K562 (cell line): Measurements from ENCODE around the gene A4GALT. TPM values are rescaled to one million over a fixed set of nuclear protein-coding genes. Genes with fewer than 3 reads are reported as not detected.

Experiments used
- CBX1 ChIP-seq: sonication (generic); IDR thresholded peaks from 2 replicates; pipeline ENCODE4 v1.6.1; 2016; ENCODE audit warnings: antibody characterized with exemption, low read depth, mild to moderate bottlenecking
- FOS ChIP-seq: IDR thresholded peaks from 3 replicates; pipeline ENCODE4 v1.6.1; 2011; ENCODE audit not compliant: insufficient read length; ENCODE audit errors: extremely low read depth
- GATA2 ChIP-seq: sonication (generic); formaldehyde crosslinking; IDR thresholded peaks from 2 replicates; pipeline ENCODE4 v1.4.0; 2020; ENCODE audit warnings: mild to moderate bottlenecking, missing genetic modification reagents
- JUN ChIP-seq, 2 experiments: sonication (generic) in 1 of 2; formaldehyde crosslinking in 1 of 2; IDR thresholded peaks; 2 replicates each; pipeline versions ENCODE4 v1.6.1 to v1.8.0; 2012 to 2022; ENCODE audit warnings: borderline replicate concordance in 2 of 2, mild to moderate bottlenecking in 2 of 2, improper control_type of control experiment in 1 of 2, low read depth in 1 of 2, low read length in 1 of 2, missing genetic modification reagents in 1 of 2
- JUND ChIP-seq, 2 experiments: IDR thresholded peaks; 2 replicates in 1 of 2; 3 replicates in 1 of 2; pipeline ENCODE4 v1.6.1; 2011; ENCODE audit warnings: borderline replicate concordance in 2 of 2, low read depth in 2 of 2, low read length in 2 of 2, improper control_type of control experiment in 1 of 2, missing biosample characterization in 1 of 2, missing genetic modification characterization in 1 of 2, missing genetic modification reagents in 1 of 2
- KDM2B ChIP-seq: fragments of 250-450 bp; sonication (Bioruptor Pico); IDR thresholded peaks from 2 replicates; pipeline ENCODE4 v1.8.0; 2021; ENCODE audit warnings: mild to moderate bottlenecking, moderate library complexity
- MBD2 ChIP-seq: sonication (generic); IDR thresholded peaks from 2 replicates; pipeline ENCODE4 v1.6.1; 2016; ENCODE audit warnings: low read depth, borderline replicate concordance
- NCOR1 ChIP-seq: fragments of 450-650 bp; IDR thresholded peaks from 2 replicates; pipeline ENCODE4 v1.6.1; 2016; ENCODE audit warnings: mild to moderate bottlenecking, moderate library complexity
- POLR2G ChIP-seq: fragments of 200-400 bp; formaldehyde crosslinking; IDR thresholded peaks from 2 replicates; pipeline ENCODE4 v1.6.1; 2017; ENCODE audit warnings: low read depth, mild to moderate bottlenecking, antibody characterized with exemption, low read length, moderate library complexity
- RCOR1 ChIP-seq, 2 experiments: IDR thresholded peaks; 2 replicates each; pipeline ENCODE4 v1.6.1; 2012; ENCODE audit warnings: low read depth in 2 of 2, low read length in 2 of 2, borderline replicate concordance in 1 of 2, improper control_type of control experiment in 1 of 2
- TBL1XR1 ChIP-seq, 2 experiments: IDR thresholded peaks; 2 replicates each; pipeline ENCODE4 v1.6.1; 2012; ENCODE audit warnings: improper control_type of control experiment in 2 of 2, low read length in 2 of 2, mild to moderate bottlenecking in 1 of 2
- TBP ChIP-seq: optimal IDR thresholded peaks from 2 replicates; pipeline ENCODE3; 2011; ENCODE audit warnings: low read depth, low read length, improper control_type of control experiment
- U2AF1 ChIP-seq: fragments of 200-400 bp; formaldehyde crosslinking; optimal IDR thresholded peaks from 2 replicates; pipeline ENCODE3; 2017; ENCODE audit warnings: mild to moderate bottlenecking, low read depth, low read length, moderate library complexity
- UBTF ChIP-seq, 2 experiments: IDR thresholded peaks; 2 replicates each; pipeline ENCODE4 v1.6.1; 2012; ENCODE audit warnings: improper control_type of control experiment in 2 of 2, low read depth in 2 of 2, low read length in 2 of 2, borderline replicate concordance in 1 of 2
- ZBED1 ChIP-seq: IDR thresholded peaks from 2 replicates; pipeline ENCODE4 v1.6.1; 2014
- ZBTB7A ChIP-seq: IDR thresholded peaks from 2 replicates; pipeline ENCODE4 v1.6.1; 2011; ENCODE audit warnings: low read depth, mild to moderate bottlenecking, low read length, moderate library complexity, borderline replicate concordance; ENCODE audit not compliant: control insufficient read depth
- ZBTB8A ChIP-seq: fragments of 450-650 bp; IDR thresholded peaks from 2 replicates; pipeline ENCODE4 v1.6.1; 2018; ENCODE audit warnings: mild to moderate bottlenecking, moderate library complexity; ENCODE audit not compliant: partially characterized antibody
- ZNF57 ChIP-seq: fragments of 450-650 bp; formaldehyde crosslinking; IDR thresholded peaks from 2 replicates; pipeline ENCODE4 v1.4.0; 2020; ENCODE audit warnings: mild to moderate bottlenecking, moderate library complexity
- ZNF740 ChIP-seq, 3 experiments: fragments of 200-800 bp in 1 of 3; sonication (Bioruptor generic) in 1 of 3; sonication (generic) in 1 of 3; formaldehyde crosslinking in 1 of 3; IDR thresholded peaks; 2 replicates each; pipeline versions ENCODE4 v1.6.1 to v1.8.0; 2016 to 2022; ENCODE audit warnings: mild to moderate bottlenecking in 2 of 3, missing compliant biosample characterization in 2 of 3, missing genetic modification characterization in 2 of 3, missing genetic modification reagents in 1 of 3
- polyA plus RNA-seq, 8 experiments: library from polyadenylated mRNA; depleted of rRNA in 4 of 8; stranded (reverse) in 5 of 8; unstranded in 3 of 8; fragments of >200 nt; fragmentation: Nextera tagmentation in 2 of 8; fragmentation: Illumina TruSeq in 1 of 8; extraction: Ambion mirVana in 2 of 8; extraction: Trizol in 1 of 8; gene quantifications; 2 replicates each; pipeline versions ENCODE4 v1.2.1 to v1.2.3, GENCODE V29; 2011 to 2014; ENCODE audit warnings: inconsistent platforms in 1 of 8, missing spikeins in 1 of 8
- total RNA-seq, 7 experiments: library from RNA; depleted of rRNA in 6 of 7; stranded (reverse); fragments of >200 nt in 6 of 7; fragmentation: Illumina TruSeq in 2 of 7; extraction: Trizol in 2 of 7; gene quantifications; 2 replicates each; pipeline versions ENCODE4 v1.2.1 to v1.2.3, GENCODE V29; 2011 to 2021; ENCODE audit warnings: low replicate concordance in 1 of 7
- TF ChIP-seq, protein P1 (sequence below): sonication (generic); formaldehyde crosslinking; IDR thresholded peaks from 2 replicates; pipeline ENCODE4 v1.9.0; 2022; ENCODE audit warnings: mild to moderate bottlenecking, missing genetic modification reagents
- TF ChIP-seq, protein P2 (sequence below): fragments of 250-450 bp; sonication (Bioruptor Pico); IDR thresholded peaks from 2 replicates; pipeline ENCODE4 v1.8.0; 2022; ENCODE audit warnings: inconsistent platforms, mild to moderate bottlenecking, moderate library complexity, borderline replicate concordance

A4GALT gene
- total and polyA plus RNA-seq, 9 of the 15 experiments (the other 6 are each of a cell fraction or from before 2014, with no cell fraction given) = 0.07 to 0.11 TPM; not detected in 7

DNA sequence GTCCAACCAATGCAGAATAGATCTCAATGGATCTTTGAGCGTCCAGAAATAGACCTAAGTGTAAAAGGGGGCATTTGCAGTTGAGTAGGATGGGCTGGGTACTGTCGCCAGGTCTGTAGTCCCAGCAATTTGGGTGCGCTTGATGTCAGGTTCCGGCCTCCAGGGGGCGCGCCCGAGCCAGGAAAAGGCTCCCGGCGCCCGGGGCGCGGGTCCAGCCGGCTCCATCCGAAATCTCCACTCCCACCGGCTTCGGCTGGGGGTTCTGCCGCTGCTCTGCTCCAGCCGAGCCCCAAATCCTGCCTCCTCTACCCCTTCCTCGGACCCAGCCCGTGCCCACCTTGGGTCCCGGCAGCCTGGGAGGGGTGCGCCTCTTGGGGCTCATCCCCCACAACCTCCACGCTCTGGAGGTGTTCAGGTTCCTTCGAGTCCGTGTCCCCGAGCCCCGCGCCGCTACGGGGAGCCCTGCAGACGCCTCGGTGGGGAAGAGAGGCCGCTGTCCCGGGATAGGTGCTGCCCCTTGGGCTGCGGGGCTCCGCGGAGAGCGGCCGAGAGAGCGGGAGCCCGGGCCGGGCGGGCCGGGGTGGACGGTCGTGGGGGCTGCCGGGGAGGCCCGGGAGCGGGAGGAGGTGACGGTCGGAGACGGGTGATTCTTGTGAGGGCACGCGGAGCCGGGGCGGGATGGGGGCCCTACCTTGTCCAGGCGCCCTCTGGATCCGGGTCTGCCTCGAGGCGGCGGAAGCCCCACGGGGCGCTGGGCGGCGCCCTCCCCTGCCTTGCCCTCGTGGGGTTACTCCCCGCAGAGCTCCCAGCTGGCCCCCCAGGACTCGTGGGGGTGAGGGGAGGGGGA, 58.5 kb downstream of the A4GALT start (continued):
- TF ChIP-seq JUN (IDR thresholded peaks at IDR 0.05; ENCODE audit: borderline replicate concordance, low read depth, low read length) = no peak
- no peak for TF ChIP-seq JUN (CRISPR knock-in tag; IDR thresholded peaks at IDR 0.05; ENCODE audit: borderline replicate concordance)
- TF ChIP-seq ZNF740 (CRISPR knock-in tag; IDR thresholded peaks at IDR 0.05) = peak; percentile 33; the same call in 1 of the 2 replicates
- TF ChIP-seq ZNF740 (tag; IDR thresholded peaks at IDR 0.05) = no peak
- peak; percentile 77 for TF ChIP-seq TBP
- TF ChIP-seq, protein P1, sequence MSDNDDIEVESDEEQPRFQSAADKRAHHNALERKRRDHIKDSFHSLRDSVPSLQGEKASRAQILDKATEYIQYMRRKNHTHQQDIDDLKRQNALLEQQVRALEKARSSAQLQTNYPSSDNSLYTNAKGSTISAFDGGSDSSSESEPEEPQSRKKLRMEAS (CRISPR knock-in tag) = no peak
- TF ChIP-seq FOS = no peak
- TF ChIP-seq KDM2B (CRISPR knock-in tag) = no peak
- TF ChIP-seq MBD2 = no peak
- TF ChIP-seq UBTF (IDR thresholded peaks at IDR 0.05; ENCODE audit: borderline replicate concordance in 1 of 2, low read depth in 2 of 2, low read length in 2 of 2) = 0 out of 4 replicates have a peak, but pooled peaks of 1 of the 2 experiments have one; percentile 22
- TF ChIP-seq, protein P2, sequence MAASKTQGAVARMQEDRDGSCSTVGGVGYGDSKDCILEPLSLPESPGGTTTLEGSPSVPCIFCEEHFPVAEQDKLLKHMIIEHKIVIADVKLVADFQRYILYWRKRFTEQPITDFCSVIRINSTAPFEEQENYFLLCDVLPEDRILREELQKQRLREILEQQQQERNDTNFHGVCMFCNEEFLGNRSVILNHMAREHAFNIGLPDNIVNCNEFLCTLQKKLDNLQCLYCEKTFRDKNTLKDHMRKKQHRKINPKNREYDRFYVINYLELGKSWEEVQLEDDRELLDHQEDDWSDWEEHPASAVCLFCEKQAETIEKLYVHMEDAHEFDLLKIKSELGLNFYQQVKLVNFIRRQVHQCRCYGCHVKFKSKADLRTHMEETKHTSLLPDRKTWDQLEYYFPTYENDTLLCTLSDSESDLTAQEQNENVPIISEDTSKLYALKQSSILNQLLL (CRISPR knock-in tag) = no peak
- no peak for TF ChIP-seq ZBTB8A
- TF ChIP-seq ZBED1 = no peak
- TF ChIP-seq GATA2 (CRISPR knock-in tag) = no peak
- TF ChIP-seq POLR2G = peak; percentile 82
- no peak for TF ChIP-seq NCOR1
- TF ChIP-seq TBL1XR1 (IDR thresholded peaks at IDR 0.05; ENCODE audit: low read length in 2 of 2) = no peak
- TF ChIP-seq ZNF57 (CRISPR knock-in tag) = no peak
- no peak for TF ChIP-seq CBX1
- no peak for TF ChIP-seq JUND (IDR thresholded peaks at IDR 0.05; ENCODE audit: borderline replicate concordance, low read depth, low read length)
- TF ChIP-seq JUND (tag; IDR thresholded peaks at IDR 0.05; ENCODE audit: borderline replicate concordance, low read depth, low read length) = no peak
- TF ChIP-seq RCOR1 (IDR thresholded peaks at IDR 0.05; ENCODE audit: borderline replicate concordance in 1 of 2, low read depth in 2 of 2, low read length in 2 of 2) = 0 out of 4 replicates have a peak, but pooled peaks of 1 of the 2 experiments have one; percentile 19
- TF ChIP-seq ZBTB7A = peak; percentile 14; the same call in 1 of the 2 replicates
- no peak for TF ChIP-seq U2AF1
